H9 (cell line): ENCODE measurements around the gene FBN1. TPM values are rescaled to one million over a fixed set of nuclear protein-coding genes. Genes with fewer than 3 reads are reported as not detected.

ENCODE experiments used
- DNase-seq: peaks from one replicate; pipeline ENCODE4 v3.0.0-alpha.2; 2017
- H2AFZ ChIP-seq: one replicate; pipeline ENCODE4 v1.6.1; 2013; ENCODE audit warnings: mild to moderate bottlenecking, low read length, control low read depth, moderate library complexity
- H2AK5ac ChIP-seq: 2 replicates; pipeline ENCODE4 v1.6.1; 2013; ENCODE audit warnings: low read length, control low read depth, mixed read lengths; ENCODE audit not compliant: insufficient read length
- H2BK120ac ChIP-seq: one replicate; pipeline ENCODE4 v1.6.1; 2013; ENCODE audit warnings: low read depth, mild to moderate bottlenecking, low read length, control low read depth, inconsistent platforms; ENCODE audit not compliant: poor library complexity, severe bottlenecking
- H2BK12ac ChIP-seq: 2 replicates; pipeline ENCODE4 v1.6.1; 2013; ENCODE audit warnings: low read length, control low read depth, mixed read lengths, low read depth; ENCODE audit not compliant: insufficient read length
- H2BK15ac ChIP-seq: 2 replicates; pipeline ENCODE4 v1.6.1; 2013; ENCODE audit warnings: low read depth, low read length, control low read depth
- H2BK20ac ChIP-seq: one replicate; pipeline ENCODE4 v1.6.1; 2013; ENCODE audit warnings: low read depth, mild to moderate bottlenecking, low read length, control low read depth, inconsistent platforms; ENCODE audit not compliant: poor library complexity, severe bottlenecking
- H2BK5ac ChIP-seq: 2 replicates; pipeline ENCODE4 v1.6.1; 2013; ENCODE audit warnings: low read length, control low read depth, mixed read lengths; ENCODE audit not compliant: insufficient read length
- H3K14ac ChIP-seq: 2 replicates; pipeline ENCODE4 v1.6.1; 2013; ENCODE audit warnings: low read length, control low read depth; ENCODE audit not compliant: insufficient read depth
- H3K18ac ChIP-seq: 2 replicates; pipeline ENCODE4 v1.6.1; 2013; ENCODE audit warnings: low read depth, mild to moderate bottlenecking, mixed read lengths, low read length, control low read depth; ENCODE audit not compliant: insufficient read length
- H3K23ac ChIP-seq: 2 replicates; pipeline ENCODE4 v1.6.1; 2013; ENCODE audit warnings: low read length, control low read depth, mixed read lengths, low read depth; ENCODE audit not compliant: insufficient read length
- H3K23me2 ChIP-seq: 2 replicates; pipeline ENCODE4 v1.6.1; 2013; ENCODE audit warnings: low read depth, mild to moderate bottlenecking, mixed read lengths, low read length, control low read depth; ENCODE audit not compliant: insufficient read length, poor library complexity, severe bottlenecking
- H3K27ac ChIP-seq: 2 replicates; pipeline ENCODE4 v1.5.1; 2013; ENCODE audit warnings: low read length, control low read depth, mixed read lengths, low read depth; ENCODE audit not compliant: insufficient read length
- H3K27me3 ChIP-seq: 2 replicates; pipeline ENCODE4 v1.6.1; 2013; ENCODE audit warnings: low read length, control low read depth, inconsistent platforms; ENCODE audit not compliant: insufficient read depth
- H3K4ac ChIP-seq: 2 replicates; pipeline ENCODE4 v1.6.1; 2013; ENCODE audit warnings: low read depth, mild to moderate bottlenecking, control low read depth, inconsistent platforms, low read length, moderate library complexity
- H3K4me1 ChIP-seq: 2 replicates; pipeline ENCODE4 v1.6.1; 2013; ENCODE audit warnings: low read length, control low read depth, inconsistent platforms; ENCODE audit not compliant: insufficient read depth
- H3K4me2 ChIP-seq: 2 replicates; pipeline ENCODE4 v1.6.1; 2013; ENCODE audit warnings: low read length, control low read depth, mixed read lengths; ENCODE audit not compliant: insufficient read length, insufficient read depth
- H3K56ac ChIP-seq: 2 replicates; pipeline ENCODE4 v1.6.1; 2013; ENCODE audit warnings: low read depth, mild to moderate bottlenecking, mixed read lengths, low read length, control low read depth; ENCODE audit not compliant: insufficient read length
- H3K79me1 ChIP-seq: 2 replicates; pipeline ENCODE4 v1.6.1; 2013; ENCODE audit warnings: low read depth, mild to moderate bottlenecking, moderate library complexity, low read length, control low read depth, inconsistent platforms; ENCODE audit not compliant: insufficient read depth, poor library complexity, severe bottlenecking
- H3K79me2 ChIP-seq: 2 replicates; pipeline ENCODE4 v1.6.1; 2013; ENCODE audit warnings: low read length, control low read depth, inconsistent platforms; ENCODE audit not compliant: insufficient read depth
- H3K9ac ChIP-seq: 2 replicates; pipeline ENCODE4 v1.6.1; 2013; ENCODE audit warnings: low read length, control low read depth, mixed read lengths; ENCODE audit not compliant: insufficient read length; ENCODE audit errors: extremely low read depth
- H3K9me3 ChIP-seq: one replicate; pipeline ENCODE4 v1.6.1; 2013; ENCODE audit warnings: low read depth, low read length, inconsistent platforms; ENCODE audit not compliant: control insufficient read depth
- H3T11ph ChIP-seq: one replicate; pipeline ENCODE4 v1.6.1; 2013; ENCODE audit warnings: mild to moderate bottlenecking, low read length, control low read depth, inconsistent platforms
- H4K20me1 ChIP-seq: one replicate; pipeline ENCODE4 v1.6.1; 2013; ENCODE audit not compliant: control insufficient read depth, insufficient read length, insufficient read depth
- H4K5ac ChIP-seq: 2 replicates; pipeline ENCODE4 v1.6.1; 2013; ENCODE audit warnings: low read depth, mild to moderate bottlenecking, mixed read lengths, low read length, control low read depth; ENCODE audit not compliant: insufficient read length
- H4K8ac ChIP-seq: replicated peaks from 2 replicates; pipeline ENCODE4 v1.6.1; 2013; ENCODE audit warnings: low read length, control low read depth, mixed read lengths, low read depth; ENCODE audit not compliant: insufficient read length
- H4K91ac ChIP-seq: 2 replicates; pipeline ENCODE4 v1.6.1; 2013; ENCODE audit warnings: low read depth, mild to moderate bottlenecking, moderate library complexity, mixed read lengths, low read length, control low read depth; ENCODE audit not compliant: insufficient read length
- H3K27ac Mint-ChIP-seq, 3 experiments: 2 replicates in 2 of 3; 3 replicates in 1 of 3; pipeline ENCODE4 v1.8.0; 2020 to 2021; ENCODE audit warnings: mixed read lengths in 3 of 3, mild to moderate bottlenecking in 1 of 3, moderate library complexity in 1 of 3
- H3K27me3 Mint-ChIP-seq: 2 replicates; pipeline ENCODE4 v1.8.0; 2021; ENCODE audit warnings: low read depth, mild to moderate bottlenecking, moderate library complexity, mixed read lengths
- H3K36me3 Mint-ChIP-seq, 3 experiments: 2 replicates in 2 of 3; 3 replicates in 1 of 3; pipeline ENCODE4 v1.8.0; 2020 to 2021; ENCODE audit warnings: low read depth in 3 of 3, mixed read lengths in 3 of 3; ENCODE audit not compliant: insufficient read depth in 1 of 3
- H3K4me1 Mint-ChIP-seq, 2 experiments: 2 replicates each; pipeline ENCODE4 v1.8.0; 2020; ENCODE audit warnings: mixed read lengths in 2 of 2
- H3K4me3 Mint-ChIP-seq, 2 experiments: 2 replicates in 1 of 2; 3 replicates in 1 of 2; pipeline ENCODE4 v1.8.0; 2020 to 2021; ENCODE audit warnings: mild to moderate bottlenecking in 2 of 2, mixed read lengths in 2 of 2, moderate library complexity in 1 of 2
- H3K9me3 Mint-ChIP-seq, 2 experiments: 2 replicates in 1 of 2; 3 replicates in 1 of 2; pipeline ENCODE4 v1.8.0; 2020; ENCODE audit warnings: mild to moderate bottlenecking in 2 of 2, mixed read lengths in 2 of 2, moderate library complexity in 1 of 2
- WGBS: extraction: QIAGEN DNeasy Blood & Tissue Kit; methylation state at CpG from one replicate; pipeline ENCODE4 v1.1.7; 2013; ENCODE audit warnings: missing lambda C conversion rate, low lambda C conversion rate, mixed read lengths; ENCODE audit not compliant: insufficient read length; ENCODE audit errors: extremely low coverage; 5-methylcytosine and 5-hydroxymethylcytosine counted together
- total RNA-seq: library from RNA; stranded (reverse); gene quantifications from 2 replicates; pipeline ENCODE4 v1.2.1, GENCODE V29; 2021
- TF ChIP-seq, protein P1 (sequence below): fragments of 200-600 bp; sonication (generic); conservative IDR thresholded peaks from 3 replicates; pipeline ENCODE4 v1.8.0; 2021; ENCODE audit warnings: antibody characterized with exemption, mild to moderate bottlenecking

FBN1 gene
- total RNA-seq, 1 experiment from 2014 or later: 3.6 TPM

DNA sequence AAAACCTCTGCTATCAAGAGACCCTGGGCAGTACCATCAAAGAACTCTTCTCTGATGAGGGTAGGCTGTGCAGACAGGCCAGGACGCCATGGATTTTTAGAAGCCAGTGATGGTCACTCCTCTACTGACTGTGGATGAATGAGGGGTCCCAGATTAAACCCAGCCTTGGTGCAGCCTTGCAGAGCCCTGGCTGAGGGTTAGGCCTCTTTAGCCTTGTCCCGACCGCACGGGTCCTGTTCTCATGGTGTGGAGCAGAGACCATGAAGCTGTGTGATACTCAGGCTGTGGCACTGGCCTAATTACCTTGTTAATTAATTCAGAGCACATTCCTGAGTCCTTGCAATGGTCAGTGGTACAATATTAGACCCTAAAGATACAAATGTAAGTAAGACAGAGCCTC lies 71.7 kb downstream of the FBN1 start:
- H3K4me3 Mint-ChIP-seq: no peak overlapping the region
- Histone ChIP-seq H3K79me1 (no peaks in the 10 kb centered on the region), H2AK5ac (no peak overlapping the region), H4K20me1 (no peaks in the 10 kb centered on the region), H3K4ac (no peak overlapping the region), H3K56ac (no peak overlapping the region), H2BK20ac (no peak overlapping the region), H3K4me1 (no peaks in the 10 kb centered on the region), H3K9ac (no peak overlapping the region), H2BK15ac (no peak overlapping the region), H3K14ac (no peak overlapping the region), H2BK5ac (no peak overlapping the region), H3K23ac (no peak overlapping the region), H3K27ac (no peak overlapping the region), H3K18ac (no peak overlapping the region), H3K27me3 (no peaks in the 10 kb centered on the region), H3T11ph (no peak overlapping the region), H3K23me2 (no peaks in the 10 kb centered on the region), H3K79me2 (no peaks in the 10 kb centered on the region), H4K5ac (no peak overlapping the region), H3K9me3 (no peaks in the 10 kb centered on the region), H2BK120ac (no peak overlapping the region), H2BK12ac (no peak overlapping the region), H3K4me2 (no peak overlapping the region), H4K8ac (no peak overlapping the region), H4K91ac (no peak overlapping the region), H2AFZ (no peak overlapping the region)
- H3K36me3 Mint-ChIP-seq: no peaks in the 10 kb centered on the region
- H3K27ac Mint-ChIP-seq: no peak overlapping the region
- H3K9me3 Mint-ChIP-seq: no peaks in the 10 kb centered on the region
- TF ChIP-seq, protein P1, sequence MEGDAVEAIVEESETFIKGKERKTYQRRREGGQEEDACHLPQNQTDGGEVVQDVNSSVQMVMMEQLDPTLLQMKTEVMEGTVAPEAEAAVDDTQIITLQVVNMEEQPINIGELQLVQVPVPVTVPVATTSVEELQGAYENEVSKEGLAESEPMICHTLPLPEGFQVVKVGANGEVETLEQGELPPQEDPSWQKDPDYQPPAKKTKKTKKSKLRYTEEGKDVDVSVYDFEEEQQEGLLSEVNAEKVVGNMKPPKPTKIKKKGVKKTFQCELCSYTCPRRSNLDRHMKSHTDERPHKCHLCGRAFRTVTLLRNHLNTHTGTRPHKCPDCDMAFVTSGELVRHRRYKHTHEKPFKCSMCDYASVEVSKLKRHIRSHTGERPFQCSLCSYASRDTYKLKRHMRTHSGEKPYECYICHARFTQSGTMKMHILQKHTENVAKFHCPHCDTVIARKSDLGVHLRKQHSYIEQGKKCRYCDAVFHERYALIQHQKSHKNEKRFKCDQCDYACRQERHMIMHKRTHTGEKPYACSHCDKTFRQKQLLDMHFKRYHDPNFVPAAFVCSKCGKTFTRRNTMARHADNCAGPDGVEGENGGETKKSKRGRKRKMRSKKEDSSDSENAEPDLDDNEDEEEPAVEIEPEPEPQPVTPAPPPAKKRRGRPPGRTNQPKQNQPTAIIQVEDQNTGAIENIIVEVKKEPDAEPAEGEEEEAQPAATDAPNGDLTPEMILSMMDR: no peak
- H3K27me3 Mint-ChIP-seq: no peaks in the 10 kb centered on the region
- no peak for DNase-seq
- no CpG with 5 or more reads among the region's 4 CpGs for WGBS
- 0 out of 4 replicates have a peak, but pooled peaks cover 0 to 3% of the 10 kb centered on the region in 2 experiments for H3K4me1 Mint-ChIP-seq
